Measurements from ENCODE around the gene ARMH3. TPM values are rescaled to one million over a fixed set of nuclear protein-coding genes. Genes with fewer than 3 reads are reported as not detected.

Gene ARMH3
- total RNA-seq, 1 experiment from 2014 or later = 12.8 TPM

DNA sequence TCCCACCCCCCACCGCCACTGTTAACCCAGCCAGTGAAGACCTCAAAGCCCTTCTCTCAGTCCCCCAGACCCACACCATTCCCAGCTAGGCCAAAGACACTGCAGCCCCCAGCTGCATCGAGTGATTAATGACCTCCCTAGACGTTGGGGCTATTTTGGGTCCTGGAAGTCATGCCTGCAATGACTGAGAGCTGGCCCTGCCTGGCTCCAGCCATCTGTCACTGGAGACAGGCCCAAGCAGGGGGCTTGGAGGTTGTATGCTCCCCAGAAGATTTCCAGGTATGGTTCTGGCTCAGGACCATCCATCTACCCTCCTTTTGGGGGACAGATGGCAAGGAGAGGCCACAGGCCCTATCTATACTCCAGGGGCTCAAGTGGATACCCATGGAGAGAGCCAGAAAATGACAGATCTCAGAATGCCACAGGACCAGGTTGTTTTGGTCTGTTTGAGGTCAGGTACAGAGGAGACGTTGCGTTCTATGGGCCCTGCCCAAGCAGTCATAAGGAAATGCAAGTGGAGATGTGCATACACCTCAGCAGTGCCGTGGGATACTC, 217.5 kb downstream of the ARMH3 start:
- no peak overlapping the region for H3K4me3 ChIP-seq
- H3F3A ChIP-seq (ENCODE audit: insufficient read depth, low read depth) = no peaks in the 10 kb centered on the region
- H3K4me2 ChIP-seq = no peak overlapping the region
- DNase-seq = no peak
- ChIA-PET CTCF (interaction anchor here (0.6 kb wide), 1 partner anchor 1389 kb away, joined by 4 read pairs; no protein-coding TSS in a partner anchor), POLR2A (ENCODE audit: unreplicated experiment) (no interaction called here)
- no peak overlapping the region for H3K27ac ChIP-seq
- H3K36me3 ChIP-seq (ENCODE audit: low read depth) = no peaks in the 10 kb centered on the region
- no peak overlapping the region for H2AFZ ChIP-seq
- intact Hi-C loops (cut with micrococcal nuclease; ENCODE audit: unreplicated experiment) = no loop called here
- no peaks in the 10 kb centered on the region for H3K79me2 ChIP-seq (ENCODE audit: low read depth)
- no TSS peak for BruUV-seq (replicated peaks)
- H3K4me1 ChIP-seq (replicated peaks; ENCODE audit: insufficient read depth) = no peaks in the 10 kb centered on the region
- H4K20me1 ChIP-seq (ENCODE audit: insufficient read depth) = no peaks in the 10 kb centered on the region
- H3K9me2 ChIP-seq (ENCODE audit: insufficient read depth) = no peaks in the 10 kb centered on the region
- H3K9me3 ChIP-seq (ENCODE audit: insufficient read depth, low read depth) = no peaks in the 10 kb centered on the region
- no peaks in the 10 kb centered on the region for H3K27me3 ChIP-seq (ENCODE audit: insufficient read depth, low read depth)
- TF ChIP-seq, protein P1, sequence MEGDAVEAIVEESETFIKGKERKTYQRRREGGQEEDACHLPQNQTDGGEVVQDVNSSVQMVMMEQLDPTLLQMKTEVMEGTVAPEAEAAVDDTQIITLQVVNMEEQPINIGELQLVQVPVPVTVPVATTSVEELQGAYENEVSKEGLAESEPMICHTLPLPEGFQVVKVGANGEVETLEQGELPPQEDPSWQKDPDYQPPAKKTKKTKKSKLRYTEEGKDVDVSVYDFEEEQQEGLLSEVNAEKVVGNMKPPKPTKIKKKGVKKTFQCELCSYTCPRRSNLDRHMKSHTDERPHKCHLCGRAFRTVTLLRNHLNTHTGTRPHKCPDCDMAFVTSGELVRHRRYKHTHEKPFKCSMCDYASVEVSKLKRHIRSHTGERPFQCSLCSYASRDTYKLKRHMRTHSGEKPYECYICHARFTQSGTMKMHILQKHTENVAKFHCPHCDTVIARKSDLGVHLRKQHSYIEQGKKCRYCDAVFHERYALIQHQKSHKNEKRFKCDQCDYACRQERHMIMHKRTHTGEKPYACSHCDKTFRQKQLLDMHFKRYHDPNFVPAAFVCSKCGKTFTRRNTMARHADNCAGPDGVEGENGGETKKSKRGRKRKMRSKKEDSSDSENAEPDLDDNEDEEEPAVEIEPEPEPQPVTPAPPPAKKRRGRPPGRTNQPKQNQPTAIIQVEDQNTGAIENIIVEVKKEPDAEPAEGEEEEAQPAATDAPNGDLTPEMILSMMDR (conservative IDR thresholded peaks at IDR 0.05) = no peak
- no peak for TF ChIP-seq EZH2 (IDR thresholded peaks at IDR 0.05; ENCODE audit: low read depth)

DNA sequence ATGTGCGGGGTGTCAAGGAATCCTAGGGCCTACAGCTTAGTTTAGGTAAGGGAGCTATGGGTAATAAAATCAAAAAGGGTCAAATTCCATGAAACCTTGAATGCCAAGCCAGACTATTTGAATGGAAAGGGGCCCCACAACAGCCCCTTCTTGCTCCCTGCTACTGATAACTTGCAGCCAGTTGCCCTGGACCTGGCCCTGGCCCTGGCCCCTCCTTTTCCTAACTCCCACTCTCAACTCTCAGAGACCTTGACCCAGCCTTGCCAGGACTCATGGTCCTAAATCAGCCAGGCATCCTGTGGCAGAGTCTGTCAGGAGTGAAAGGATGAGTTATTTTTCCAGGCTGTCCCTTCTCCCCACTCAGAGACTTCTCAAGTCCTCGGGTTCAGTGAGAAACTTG, 218.2 kb downstream of the ARMH3 start:
- intact Hi-C loops (cut with micrococcal nuclease; ENCODE audit: unreplicated experiment) = no loop called here
- H3K36me3 ChIP-seq (ENCODE audit: low read depth) = no peaks in the 10 kb centered on the region
- H3F3A ChIP-seq (ENCODE audit: insufficient read depth, low read depth) = no peaks in the 10 kb centered on the region
- H3K9me2 ChIP-seq (ENCODE audit: insufficient read depth) = no peaks in the 10 kb centered on the region
- ChIA-PET POLR2A (ENCODE audit: unreplicated experiment) (no interaction called here), CTCF (interaction anchor here (0.6 kb wide), 1 partner anchor 676 kb away, joined by 3 read pairs; no protein-coding TSS in a partner anchor)
- no peak for DNase-seq
- H4K20me1 ChIP-seq (ENCODE audit: insufficient read depth) = no peaks in the 10 kb centered on the region
- H3K4me1 ChIP-seq (replicated peaks; ENCODE audit: insufficient read depth) = no peaks in the 10 kb centered on the region
- H3K4me3 ChIP-seq = no peak overlapping the region
- H3K27me3 ChIP-seq (ENCODE audit: insufficient read depth, low read depth) = no peaks in the 10 kb centered on the region
- TF ChIP-seq EZH2 (IDR thresholded peaks at IDR 0.05; ENCODE audit: low read depth) = no peak
- TF ChIP-seq, protein P1 (conservative IDR thresholded peaks at IDR 0.05) = no peak
- H3K27ac ChIP-seq = no peak overlapping the region
- BruUV-seq (replicated peaks) = no TSS peak
- H2AFZ ChIP-seq = no peak overlapping the region
- no peaks in the 10 kb centered on the region for H3K9me3 ChIP-seq (ENCODE audit: insufficient read depth, low read depth)
- H3K79me2 ChIP-seq (ENCODE audit: low read depth) = no peaks in the 10 kb centered on the region
- no peak overlapping the region for H3K4me2 ChIP-seq

DNA sequence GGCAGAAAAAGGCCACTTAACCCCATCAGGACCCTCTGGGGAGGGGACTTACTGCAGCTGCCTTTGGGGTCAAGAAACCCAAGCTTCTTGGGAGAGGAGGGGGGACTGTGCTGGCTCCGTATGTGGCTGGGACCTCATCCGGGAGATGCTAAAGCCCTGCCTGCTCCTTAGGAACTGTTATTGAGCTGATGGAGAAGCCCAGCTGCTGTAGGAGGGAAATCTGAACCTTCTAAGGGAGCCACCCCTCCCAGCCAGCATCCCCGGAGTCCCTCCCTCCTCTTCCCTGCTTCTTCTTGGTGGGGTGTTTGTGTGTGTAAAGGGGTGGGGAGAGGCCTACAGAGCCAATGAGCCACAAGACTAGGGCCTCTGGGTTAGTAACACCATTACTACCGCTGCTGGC, 220.6 kb downstream of the ARMH3 start:
- Histone ChIP-seq H2AFZ (no peak overlapping the region), H3K27me3 (ENCODE audit: insufficient read depth, low read depth) (no peaks in the 10 kb centered on the region), H3F3A (ENCODE audit: insufficient read depth, low read depth) (no peaks in the 10 kb centered on the region), H3K79me2 (ENCODE audit: low read depth) (no peaks in the 10 kb centered on the region), H3K9me3 (ENCODE audit: insufficient read depth, low read depth) (no peaks in the 10 kb centered on the region), H3K4me3 (no peak overlapping the region), H3K36me3 (ENCODE audit: low read depth) (no peaks in the 10 kb centered on the region), H3K4me2 (no peak overlapping the region), H3K9me2 (ENCODE audit: insufficient read depth) (no peaks in the 10 kb centered on the region), H4K20me1 (ENCODE audit: insufficient read depth) (no peaks in the 10 kb centered on the region), H3K27ac (no peak overlapping the region), H3K4me1 (replicated peaks; ENCODE audit: insufficient read depth) (0 out of 2 replicates have a peak, but pooled peaks cover 9% of the 10 kb centered on the region)
- intact Hi-C loops (cut with micrococcal nuclease; ENCODE audit: unreplicated experiment) = no loop called here
- no TSS peak for BruUV-seq (replicated peaks)
- DNase-seq = no peak
- TF ChIP-seq, protein P1 (conservative IDR thresholded peaks at IDR 0.05) = no peak
- no peak for TF ChIP-seq EZH2 (IDR thresholded peaks at IDR 0.05; ENCODE audit: low read depth)
- POLR2A ChIA-PET (ENCODE audit: unreplicated experiment) = interaction anchor here (0.5 kb wide), 1 partner anchor 472 kb away, joined by 3 read pairs; no protein-coding TSS in a partner anchor
- CTCF ChIA-PET = no interaction called here

Measured in PC-9 (cell line).